OCI-LY1 (cell line): Measurements from ENCODE around the gene C17orf50.
"Not testable (repeated sequence)": the region's sequence is repeated elsewhere in the genome, so short reads cannot be mapped to it uniquely, and the experiment has no call there.

Experiments
- H2AFZ ChIP-seq: fragments of 200-600 bp; sonication (generic), shearing (Covaris generic); 2 replicates; pipeline ENCODE4 v1.6.0; 2014; ENCODE audit warnings: antibody characterized with exemption, mild to moderate bottlenecking, low read length
- H3F3A ChIP-seq: fragments of 200-600 bp; sonication (generic), shearing (Covaris generic); 2 replicates; pipeline ENCODE4 v1.6.0; 2014; ENCODE audit warnings: mild to moderate bottlenecking, antibody characterized with exemption, low read length, moderate library complexity; ENCODE audit not compliant: insufficient read depth
- H3K27ac ChIP-seq: fragments of 200-600 bp; sonication (generic); 2 replicates; pipeline ENCODE4 v1.5.1; 2014; ENCODE audit warnings: low read length, mixed run types, mild to moderate bottlenecking, low read depth; ENCODE audit not compliant: poor library complexity, severe bottlenecking
- H3K27me3 ChIP-seq: fragments of 200-600 bp; sonication (generic); 2 replicates; pipeline ENCODE4 v1.6.0; 2014; ENCODE audit warnings: antibody characterized with exemption, mild to moderate bottlenecking, low read length, moderate library complexity; ENCODE audit not compliant: insufficient read depth
- H3K36me3 ChIP-seq: fragments of 200-600 bp; sonication (generic); 2 replicates; pipeline ENCODE4 v1.6.1; 2014; ENCODE audit warnings: mild to moderate bottlenecking, antibody characterized with exemption, low read length, moderate library complexity, mixed read lengths; ENCODE audit not compliant: insufficient read depth
- H3K4me1 ChIP-seq: fragments of 200-600 bp; sonication (generic); 2 replicates; pipeline ENCODE4 v1.5.1; 2014; ENCODE audit warnings: mild to moderate bottlenecking, low read length, moderate library complexity; ENCODE audit not compliant: insufficient read depth, severe bottlenecking
- H3K4me2 ChIP-seq: fragments of 200-600 bp; sonication (generic), shearing (Covaris generic); 2 replicates; pipeline ENCODE4 v1.6.1; 2014; ENCODE audit warnings: low read length
- H3K4me3 ChIP-seq: fragments of 200-600 bp; sonication (generic); 2 replicates; pipeline ENCODE4 v1.5.1; 2014; ENCODE audit warnings: low read length, low read depth, mild to moderate bottlenecking, mixed read lengths; ENCODE audit not compliant: poor library complexity, severe bottlenecking
- H3K79me2 ChIP-seq: fragments of 200-600 bp; shearing (Covaris generic); 2 replicates; pipeline ENCODE4 v1.6.1; 2016; ENCODE audit warnings: mixed run types, low read length, mixed read lengths; ENCODE audit not compliant: insufficient read depth
- H3K9ac ChIP-seq: fragments of 200-600 bp; sonication (generic), shearing (Covaris generic); 2 replicates; pipeline ENCODE4 v1.6.1; 2014; ENCODE audit warnings: mild to moderate bottlenecking, low read length, mixed read lengths
- H3K9me2 ChIP-seq: fragments of 200-600 bp; sonication (generic), shearing (Covaris generic); 2 replicates; pipeline ENCODE4 v1.6.1; 2014; ENCODE audit warnings: low read depth, mild to moderate bottlenecking, low read length, mixed read lengths
- H3K9me3 ChIP-seq: fragments of 200-600 bp; shearing (Covaris generic); 2 replicates; pipeline ENCODE4 v1.6.1; 2014; ENCODE audit warnings: low read length, mixed read lengths
- H4K20me1 ChIP-seq: fragments of 200-600 bp; sonication (generic), shearing (Covaris generic); 2 replicates; pipeline ENCODE4 v1.6.0; 2016; ENCODE audit warnings: mild to moderate bottlenecking, low read length; ENCODE audit not compliant: insufficient read depth
- CTCF ChIP-seq: fragments of 200-600 bp; sonication (generic), shearing (Covaris generic); IDR thresholded peaks from 2 replicates; pipeline ENCODE4 v1.5.1; 2017; ENCODE audit warnings: mild to moderate bottlenecking, antibody characterized with exemption, low read length, moderate library complexity, mixed read lengths
- EZH2 ChIP-seq: fragments of 200-600 bp; sonication (generic), shearing (Covaris generic); IDR thresholded peaks from 2 replicates; pipeline ENCODE4 v1.8.0; 2017; ENCODE audit warnings: borderline replicate concordance, mixed run types, mild to moderate bottlenecking, antibody characterized with exemption, low read length, moderate library complexity, mixed read lengths

C17orf50 gene

GRCh38 chr17:35749560-35750412 lies 10.9 kb upstream of the C17orf50 start:
- H3K4me2 ChIP-seq = peak overlapping the region; percentile 51
- peaks cover 15% of the 10 kb centered on the region for H3K27me3 ChIP-seq
- no peaks in the 10 kb centered on the region for H3K9me3 ChIP-seq
- no peaks in the 10 kb centered on the region for H3K9me2 ChIP-seq
- peaks cover 9% of the 10 kb centered on the region for H3K4me1 ChIP-seq
- no peaks in the 10 kb centered on the region for H4K20me1 ChIP-seq
- H3K36me3 ChIP-seq = no peaks in the 10 kb centered on the region
- H2AFZ ChIP-seq = no peak overlapping the region
- H3F3A ChIP-seq = no peaks in the 10 kb centered on the region
- H3K27ac ChIP-seq = no peak overlapping the region
- H3K9ac ChIP-seq = no peak overlapping the region; the same call in 1 of the 2 replicates
- peak overlapping the region; percentile 25 for H3K4me3 ChIP-seq
- no peak for TF ChIP-seq EZH2
- TF ChIP-seq CTCF = no peak
- no peaks in the 10 kb centered on the region for H3K79me2 ChIP-seq

GRCh38 chr17:35750526-35751395 lies 9.9 kb upstream of the C17orf50 start:
- peak overlapping the region; percentile 51 for H3K4me2 ChIP-seq
- H3K27me3 ChIP-seq = peaks cover 15% of the 10 kb centered on the region
- H3K9me3 ChIP-seq = no peaks in the 10 kb centered on the region
- no peak overlapping the region for H3K4me3 ChIP-seq
- no peak overlapping the region; the same call in 1 of the 2 replicates for H3K9ac ChIP-seq
- H3K36me3 ChIP-seq = no peaks in the 10 kb centered on the region
- H3K79me2 ChIP-seq = no peaks in the 10 kb centered on the region
- peaks cover 9% of the 10 kb centered on the region for H3K4me1 ChIP-seq
- H2AFZ ChIP-seq = no peak overlapping the region
- TF ChIP-seq EZH2 (no peak), CTCF (no peak)
- no peaks in the 10 kb centered on the region for H3K9me2 ChIP-seq
- no peak overlapping the region for H3K27ac ChIP-seq
- H3F3A ChIP-seq = no peaks in the 10 kb centered on the region
- no peaks in the 10 kb centered on the region for H4K20me1 ChIP-seq

DNA sequence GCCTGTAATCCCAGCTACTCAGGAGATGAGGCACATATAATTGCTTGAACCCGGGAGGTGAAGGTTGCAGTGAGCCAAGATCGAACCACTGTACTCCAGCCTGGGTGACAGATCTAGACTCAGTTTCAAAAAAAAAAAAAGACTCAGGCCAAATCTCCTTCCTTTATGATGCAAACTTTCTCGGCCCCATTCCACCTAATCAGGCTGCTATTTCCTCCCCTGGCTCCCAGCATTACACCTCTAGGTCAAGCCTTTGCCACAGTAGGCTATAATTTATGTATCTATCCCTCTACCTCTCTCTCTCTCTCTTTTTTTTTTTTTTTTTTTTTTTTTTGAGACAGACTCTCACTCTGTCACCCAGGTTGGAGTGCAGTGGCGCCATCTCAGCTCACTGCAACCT lies 9.1 kb upstream of the C17orf50 start:
- H3K36me3 ChIP-seq, H3K9ac ChIP-seq, H3K27ac ChIP-seq, H3F3A ChIP-seq, H2AFZ ChIP-seq, H3K4me3 ChIP-seq, H3K4me1 ChIP-seq, H3K4me2 ChIP-seq, H4K20me1 ChIP-seq, H3K79me2 ChIP-seq, H3K9me2 ChIP-seq, H3K9me3 ChIP-seq: not testable (repeated sequence)
- H3K27me3 ChIP-seq = peaks cover 15% of the 10 kb centered on the region
